LHCN-M2 (cell line): ENCODE results near the gene NELL2. TPM values are rescaled to one million over a fixed set of nuclear protein-coding genes. Genes with fewer than 3 reads are reported as not detected.

Source experiments
- DNase-seq: peaks from one replicate; pipeline ENCODE4 v3.0.0-alpha.2; 2012; ENCODE audit warnings: low read depth
- total RNA-seq: library from RNA; depleted of rRNA; stranded (reverse); fragments of >200 nt; gene quantifications from 2 replicates; pipeline ENCODE4 v1.2.3, GENCODE V29; 2014

Gene NELL2
- total RNA-seq, 1 experiment from 2014 or later = not detected

- DNase-seq = no peak
Observed at GRCh38 chr12:44546060-44546459, 330.1 kb downstream of the NELL2 start.

GRCh38 chr12:44544018-44544417, 332.1 kb downstream of the NELL2 start:
- no peak for DNase-seq

GRCh38 chr12:44542716-44543115, 333.4 kb downstream of the NELL2 start:
- DNase-seq = no peak

- DNase-seq = no peak
Observed at GRCh38 chr12:44537354-44537753, 338.8 kb downstream of the NELL2 start.

GRCh38 chr12:44532940-44533339, 343.2 kb downstream of the NELL2 start:
- no peak for DNase-seq

GRCh38 chr12:44531320-44531971, 344.7 kb downstream of the NELL2 start:
- DNase-seq = no peak

- no peak for DNase-seq
Observed at GRCh38 chr12:44526655-44527182, 349.4 kb downstream of the NELL2 start.

GRCh38 chr12:44525806-44526654, 350.1 kb downstream of the NELL2 start:
- no peak for DNase-seq

GRCh38 chr12:44523828-44524227, 352.3 kb downstream of the NELL2 start:
- DNase-seq = no peak

- DNase-seq = no peak
Observed at GRCh38 chr12:44521702-44522101, 354.4 kb downstream of the NELL2 start.

- no peak for DNase-seq
Observed at GRCh38 chr12:44519931-44520330, 356.2 kb downstream of the NELL2 start.

GRCh38 chr12:44511289-44511688, 364.8 kb downstream of the NELL2 start:
- DNase-seq = no peak

GRCh38 chr12:44510510-44510909, 365.6 kb downstream of the NELL2 start:
- DNase-seq = peak; percentile 6

- peak; percentile 4 for DNase-seq
Observed at GRCh38 chr12:44510076-44510475, 366.0 kb downstream of the NELL2 start.

- peak; percentile 42 for DNase-seq
Observed at GRCh38 chr12:44509471-44509870, 366.6 kb downstream of the NELL2 start.

- no peak for DNase-seq
Observed at GRCh38 chr12:44507461-44507860, 368.7 kb downstream of the NELL2 start.

- DNase-seq = no peak
Observed at GRCh38 chr12:44504799-44505198, 371.3 kb downstream of the NELL2 start.

- DNase-seq = no peak
Observed at GRCh38 chr12:44503329-44503728, 372.8 kb downstream of the NELL2 start.

GRCh38 chr12:44502681-44503080, 373.4 kb downstream of the NELL2 start:
- no peak for DNase-seq

- no peak for DNase-seq
Observed at GRCh38 chr12:44500423-44500822, 375.7 kb downstream of the NELL2 start.

- no peak for DNase-seq
Observed at GRCh38 chr12:44497044-44497443, 379.1 kb downstream of the NELL2 start.

GRCh38 chr12:44490181-44490580, 385.9 kb downstream of the NELL2 start:
- DNase-seq = no peak

GRCh38 chr12:44488180-44488579, 387.9 kb downstream of the NELL2 start:
- DNase-seq = no peak
